HG03280 (cell line): Measurements from ENCODE around the gene RFX7.

Experiments
- ATAC-seq: cut with Tn5 transposase; IDR thresholded peaks from one replicate; pipeline ENCODE4 v1.9.1; 2021; ENCODE audit warnings: mild to moderate bottlenecking, moderate library complexity; ENCODE audit not compliant: unreplicated experiment

Gene RFX7

DNA sequence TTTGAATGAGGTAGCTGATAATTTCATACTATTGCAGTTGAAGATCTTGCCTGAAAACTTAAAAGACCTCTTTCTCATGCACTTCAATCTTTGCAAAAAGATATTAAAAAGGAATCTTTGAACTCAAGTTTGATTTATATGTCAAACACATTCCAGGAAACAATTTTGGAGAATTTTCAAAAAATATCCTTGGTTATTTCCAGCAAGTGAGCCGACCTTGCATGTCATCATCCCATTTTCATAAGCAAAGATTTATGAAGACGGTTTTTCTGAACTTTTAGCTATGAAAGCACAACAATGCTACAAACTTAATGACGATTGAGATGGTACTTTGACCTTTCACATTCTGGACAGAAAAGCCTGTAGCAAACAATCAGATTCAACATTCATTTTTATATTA is 95.6 kb downstream of the RFX7 start:
- ATAC-seq = no peak

DNA sequence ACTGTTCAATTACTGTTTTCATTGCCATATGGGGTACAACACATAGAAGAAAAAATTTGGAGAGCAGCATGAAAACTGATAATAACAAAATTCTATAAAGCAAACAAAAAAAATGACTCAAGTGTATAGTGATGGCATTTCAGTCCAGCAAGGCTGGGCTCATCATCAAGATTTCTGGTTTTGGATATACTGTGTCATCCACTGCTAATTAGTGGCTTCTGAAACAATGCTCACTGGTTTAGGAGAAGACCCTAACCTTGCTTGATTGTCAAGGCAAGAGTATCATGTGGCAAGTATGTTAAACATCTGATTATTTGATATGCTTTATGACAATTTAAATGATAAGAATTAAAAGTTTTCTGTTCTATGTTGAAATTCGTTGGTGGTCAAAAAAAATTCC is 96.9 kb downstream of the RFX7 start:
- ATAC-seq = no peak

DNA sequence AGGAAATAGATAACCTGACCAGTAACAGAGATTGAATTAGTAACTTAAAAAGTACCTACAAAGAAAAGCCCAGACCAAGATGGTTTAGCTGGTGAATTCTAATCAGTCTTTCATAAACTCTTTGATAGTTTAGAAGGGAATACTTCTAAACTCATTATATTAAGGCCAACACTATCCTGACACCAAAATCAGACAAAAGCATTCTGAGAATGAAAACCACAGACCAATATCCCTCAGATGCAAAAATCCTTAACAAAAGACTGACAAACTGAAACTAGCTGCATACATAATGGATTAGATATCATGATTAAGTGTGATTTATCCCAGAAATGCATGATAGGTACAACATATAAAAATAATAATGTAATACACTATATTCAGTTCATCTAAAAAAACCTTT is 115.6 kb downstream of the RFX7 start:
- ATAC-seq = no peak

DNA sequence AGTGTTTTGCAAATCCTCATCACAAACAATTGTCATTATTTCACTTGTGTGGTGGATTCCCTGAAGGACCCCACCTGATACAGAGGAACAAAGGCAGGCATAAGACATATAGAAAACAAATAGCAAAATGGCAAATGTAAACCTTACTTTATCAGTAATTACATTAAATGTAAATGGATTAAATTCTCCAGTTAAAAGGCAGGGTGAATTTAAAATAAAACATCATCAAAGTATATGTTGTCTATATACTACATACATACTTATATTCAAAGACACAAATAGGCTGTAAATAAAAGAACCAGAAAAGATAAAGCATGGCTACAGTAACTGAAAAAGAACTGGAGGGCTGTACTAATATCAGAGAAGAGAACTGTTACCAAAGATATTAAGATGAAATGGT is 117.3 kb downstream of the RFX7 start:
- no peak for ATAC-seq

DNA sequence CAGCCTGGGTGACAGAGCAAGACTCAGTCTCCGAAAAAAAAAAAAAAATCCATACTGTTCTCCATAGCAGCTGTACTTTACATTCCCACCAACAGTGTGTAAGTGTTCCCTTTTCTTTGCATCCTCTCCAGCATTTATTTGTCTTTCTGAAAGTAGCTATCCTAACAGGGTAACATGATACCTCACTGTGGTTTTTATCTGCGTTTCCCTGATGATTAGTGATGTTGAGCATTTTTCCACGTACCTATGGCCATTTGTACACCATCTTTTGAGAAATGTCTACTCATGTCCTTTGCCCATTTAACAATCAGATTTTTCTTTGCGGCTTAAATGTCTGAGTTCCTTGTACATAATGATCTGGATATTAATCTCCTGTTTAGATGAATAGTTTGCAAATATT is 119.3 kb downstream of the RFX7 start:
- ATAC-seq = no peak

DNA sequence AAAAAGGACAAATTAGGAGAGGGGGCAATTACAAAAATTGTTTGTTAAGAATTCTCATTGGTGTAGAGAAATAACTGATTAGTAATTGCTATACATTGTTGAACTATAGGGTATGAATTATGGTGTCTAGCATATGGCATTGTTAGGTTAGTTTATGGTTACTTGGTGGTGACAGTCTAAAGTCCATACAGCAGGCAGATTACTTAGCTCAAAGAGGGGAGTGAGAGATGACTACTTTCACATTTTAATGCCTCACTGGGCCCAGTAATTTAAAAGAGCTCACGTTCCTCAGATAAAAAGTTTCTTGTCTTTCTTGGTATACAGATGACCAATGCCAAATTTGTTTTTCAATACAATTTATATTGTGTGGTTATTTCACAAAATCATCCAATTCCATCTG is 137.8 kb downstream of the RFX7 start:
- no peak for ATAC-seq

DNA sequence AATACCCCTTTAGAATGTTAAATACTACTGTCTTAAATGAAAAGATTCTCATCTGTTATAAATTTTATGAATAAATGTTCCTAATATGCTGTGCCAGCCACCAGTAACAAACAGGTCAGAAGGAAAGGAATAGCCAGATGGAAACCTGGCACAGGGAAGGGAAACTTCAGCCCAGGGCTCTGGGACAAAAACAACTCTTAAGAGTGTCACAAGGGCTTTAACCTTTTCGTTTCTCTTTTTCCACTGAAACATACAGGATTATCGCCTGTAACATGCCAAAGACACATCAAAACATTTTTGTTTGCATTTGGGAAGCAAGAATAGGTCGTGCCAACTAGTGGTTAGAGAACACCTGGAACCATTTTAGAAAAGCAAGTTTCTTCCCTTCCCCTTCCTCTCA is 141.2 kb downstream of the RFX7 start:
- no peak for ATAC-seq

DNA sequence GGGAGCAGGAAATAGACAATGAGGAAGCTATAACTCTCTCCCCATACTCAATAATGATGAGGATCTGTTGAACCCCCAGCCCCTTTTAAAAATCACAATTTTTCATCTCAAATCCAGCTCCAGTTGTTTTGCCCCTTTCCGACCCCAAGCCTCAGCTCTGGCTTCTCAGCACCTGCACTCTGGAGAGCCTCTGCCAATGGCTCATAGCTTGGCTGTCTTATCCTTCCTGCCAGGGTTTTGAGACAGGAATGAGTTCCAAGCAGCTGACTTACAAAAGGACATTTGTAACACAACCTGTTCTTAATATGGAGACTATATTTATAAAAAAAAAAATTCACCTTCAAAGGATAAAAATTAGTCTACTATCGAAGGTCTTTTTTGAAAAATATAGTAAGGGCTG is 144.4 kb downstream of the RFX7 start:
- ATAC-seq = no peak

DNA sequence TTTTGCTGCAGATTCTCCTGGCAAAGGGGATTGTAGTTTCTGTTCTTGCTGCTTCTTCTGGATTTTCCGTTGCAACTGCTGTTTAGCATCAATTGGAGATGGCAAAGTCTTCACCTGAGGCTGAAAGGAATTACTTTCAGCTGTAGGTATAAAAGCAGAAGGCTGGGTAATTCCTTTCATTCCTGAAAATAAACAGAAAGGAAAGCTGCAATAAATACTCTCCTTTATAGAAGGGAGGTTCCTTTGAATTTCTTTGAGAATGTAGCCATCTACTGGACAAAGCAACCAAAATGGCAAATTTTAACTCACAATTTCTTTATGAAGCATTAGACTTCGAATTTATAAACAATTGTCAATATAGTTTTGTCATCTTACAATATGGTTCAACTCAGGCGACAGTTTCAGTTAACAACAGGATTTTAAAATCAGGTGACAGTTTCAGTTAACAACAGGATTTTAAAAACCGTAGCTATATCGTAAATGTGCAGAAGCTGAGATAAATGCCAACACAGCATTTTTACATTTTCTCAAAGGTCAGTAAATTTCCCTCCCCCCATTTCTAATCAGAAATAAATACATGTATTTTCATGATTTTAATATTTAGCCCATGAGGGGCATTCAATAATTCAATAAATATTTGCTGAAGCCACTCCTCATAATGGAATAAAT is 145.3 kb downstream of the RFX7 start:
- ATAC-seq = no peak

DNA sequence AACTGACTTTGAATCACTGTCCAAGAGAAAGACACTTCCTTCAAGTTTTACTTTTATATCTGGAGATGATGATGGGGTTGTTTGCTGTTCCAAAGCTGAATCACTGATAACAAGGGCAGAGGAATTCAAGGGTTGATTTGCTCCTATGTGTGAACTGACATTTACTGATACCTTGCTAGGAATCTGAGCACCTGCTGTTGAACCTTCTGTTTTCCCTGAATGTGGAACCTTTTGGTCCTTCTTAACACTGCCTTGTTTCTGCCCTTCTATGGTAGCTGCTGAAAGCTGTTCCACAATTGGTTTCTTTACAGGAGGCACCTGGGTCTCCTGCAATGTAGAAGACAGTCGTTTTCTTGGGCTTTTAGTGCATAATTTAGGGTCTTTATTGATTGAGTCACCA is 148.3 kb downstream of the RFX7 start:
- ATAC-seq = no peak

DNA sequence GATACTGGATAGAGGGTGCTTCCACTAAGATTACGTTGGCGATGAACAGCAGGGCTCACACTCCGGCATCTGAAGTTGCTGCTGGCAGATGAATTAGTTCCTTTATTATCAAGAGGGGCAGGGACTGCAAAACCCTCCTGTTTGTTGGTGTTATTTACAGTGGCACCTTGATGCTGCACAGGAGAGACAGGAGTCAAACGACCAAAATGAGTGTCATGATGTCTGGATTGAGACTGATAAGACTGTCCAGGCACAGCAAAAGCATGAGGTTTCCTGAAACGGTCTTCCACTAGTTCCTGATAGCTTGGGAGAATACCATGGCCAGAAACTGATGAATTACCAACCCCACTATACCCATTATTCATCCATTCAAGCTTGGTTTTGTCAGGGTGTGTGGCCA is 149.5 kb downstream of the RFX7 start:
- ATAC-seq = no peak

DNA sequence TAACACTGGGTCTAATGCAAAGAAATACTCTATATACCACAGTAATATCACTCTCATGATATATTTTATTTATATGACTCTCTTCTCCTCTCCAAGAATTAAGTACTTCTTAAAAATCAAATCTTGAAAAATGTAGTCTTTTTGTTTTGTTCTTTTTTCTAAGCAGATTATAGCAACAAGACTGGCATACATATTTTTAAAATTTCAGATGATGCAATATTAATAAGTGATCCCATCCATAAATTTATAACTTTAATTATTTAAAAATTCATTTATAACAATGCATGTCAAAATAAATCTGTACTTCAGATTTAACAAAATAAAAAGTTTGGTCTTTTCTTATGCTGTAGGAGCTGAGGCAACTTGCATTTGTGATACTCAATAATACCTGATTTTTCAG is 155.3 kb downstream of the RFX7 start:
- no peak for ATAC-seq

DNA sequence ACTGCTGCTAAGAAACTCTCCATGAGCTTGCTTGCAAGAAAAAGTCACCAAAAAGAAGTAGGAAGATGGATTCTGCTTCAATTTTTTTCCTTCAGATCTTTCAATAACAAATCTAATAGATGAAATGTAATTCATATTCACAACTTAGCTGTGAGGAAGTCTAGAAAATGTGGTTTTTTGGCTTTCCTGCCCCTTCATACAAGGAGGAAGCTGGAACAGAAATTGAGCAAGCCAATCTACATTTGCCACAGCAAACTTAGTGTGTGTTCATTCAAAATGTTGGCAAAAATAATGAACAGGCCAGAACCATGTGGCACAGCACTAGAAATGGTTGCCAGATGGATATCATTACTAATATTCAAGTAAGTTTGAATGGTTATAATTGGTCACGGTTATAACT is 157.1 kb downstream of the RFX7 start:
- ATAC-seq = no peak

DNA sequence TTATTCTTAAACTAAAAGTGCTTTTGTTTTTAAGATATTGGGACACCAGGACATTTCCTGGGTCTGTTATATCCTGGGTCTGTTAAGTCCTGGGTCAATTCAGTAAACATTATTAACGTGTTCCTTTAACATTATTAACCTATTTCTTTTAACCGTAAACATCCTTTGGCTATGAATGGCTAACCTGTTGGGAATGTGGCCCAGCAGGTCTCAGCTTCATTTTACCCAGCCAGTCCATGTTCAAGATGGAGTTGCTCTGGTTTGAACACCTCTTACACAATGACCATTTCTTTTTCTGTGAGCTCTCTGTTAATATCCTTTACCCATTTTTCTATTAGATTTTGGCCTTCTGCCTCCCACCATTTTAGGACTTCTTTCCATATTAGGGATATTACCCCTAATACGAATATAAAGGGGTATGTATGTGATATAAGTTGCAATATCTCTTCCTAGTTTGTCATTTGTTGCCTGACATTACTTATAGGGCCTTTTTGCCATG is 161.4 kb downstream of the RFX7 start:
- ATAC-seq = no peak

DNA sequence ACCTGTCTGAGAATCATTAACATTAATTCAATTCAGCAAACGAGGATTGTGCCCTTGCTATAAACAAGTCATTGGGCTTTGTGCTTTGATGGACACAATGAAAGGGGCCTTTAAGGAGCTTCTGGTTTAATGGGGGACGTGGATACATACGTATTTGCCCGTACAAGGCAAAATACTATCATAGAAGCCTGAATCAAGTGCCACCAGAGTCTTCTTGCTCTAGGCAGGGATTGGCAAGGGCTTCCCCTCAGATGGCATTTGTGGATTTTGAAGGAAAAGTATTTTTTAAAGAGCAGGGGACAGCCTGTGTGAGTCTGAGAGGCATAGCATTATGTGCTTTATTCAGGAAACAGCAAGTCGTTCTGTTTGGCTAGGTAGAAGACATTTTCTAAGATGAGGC is 166.6 kb downstream of the RFX7 start:
- no peak for ATAC-seq

DNA sequence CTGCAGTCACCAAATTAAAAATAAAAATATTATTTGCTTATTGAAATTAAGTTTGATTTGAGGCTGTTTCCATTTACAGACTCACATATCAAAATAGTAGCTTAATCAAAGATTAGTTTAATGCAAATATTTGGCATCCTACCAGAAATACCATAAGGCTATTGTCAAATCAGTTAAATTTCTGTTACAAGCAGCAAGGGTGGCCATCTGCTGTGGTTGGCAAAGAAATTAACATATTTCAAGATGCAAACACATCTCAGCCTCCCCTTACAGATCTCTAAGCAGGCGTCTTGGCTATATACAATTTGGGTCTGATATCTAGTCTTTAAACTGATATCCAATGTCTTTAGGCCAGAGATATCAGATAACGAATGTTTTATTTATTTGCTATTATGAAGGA is 167.0 kb downstream of the RFX7 start:
- ATAC-seq = no peak

DNA sequence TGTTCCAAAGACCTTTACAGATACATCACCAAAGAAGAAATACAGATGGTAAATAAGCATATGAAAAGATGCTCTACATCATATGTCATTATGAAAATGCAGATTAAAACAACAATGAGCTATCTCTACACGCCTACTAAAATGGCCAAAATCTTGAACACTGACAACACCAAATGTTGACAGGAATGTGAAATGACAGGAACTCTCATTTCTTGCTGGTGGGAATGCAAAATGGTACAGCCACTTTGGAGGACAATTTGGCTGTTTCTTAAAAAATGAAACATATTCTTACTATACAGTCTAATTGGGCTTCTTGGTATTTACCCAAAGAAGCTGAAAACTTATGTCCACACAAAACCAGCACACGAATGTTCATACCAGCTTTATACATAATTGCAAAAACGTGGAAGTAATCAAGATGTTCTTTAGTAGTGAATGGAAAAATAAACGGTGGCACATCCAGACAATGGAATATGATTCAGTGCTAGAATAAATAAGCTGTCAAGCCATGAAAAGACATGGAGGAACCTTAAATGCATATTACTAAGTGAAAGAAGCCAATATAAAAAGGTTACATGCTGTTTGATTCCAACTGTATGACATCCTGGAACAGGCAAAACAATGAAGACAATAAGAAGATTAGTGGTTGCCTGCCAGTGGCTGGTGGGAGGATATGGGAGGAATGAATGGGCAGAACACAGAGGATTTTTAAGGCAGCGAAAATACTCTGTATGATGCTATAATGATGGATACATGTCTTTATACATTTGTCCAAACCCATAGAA is 169.0 kb downstream of the RFX7 start:
- ATAC-seq = no peak

DNA sequence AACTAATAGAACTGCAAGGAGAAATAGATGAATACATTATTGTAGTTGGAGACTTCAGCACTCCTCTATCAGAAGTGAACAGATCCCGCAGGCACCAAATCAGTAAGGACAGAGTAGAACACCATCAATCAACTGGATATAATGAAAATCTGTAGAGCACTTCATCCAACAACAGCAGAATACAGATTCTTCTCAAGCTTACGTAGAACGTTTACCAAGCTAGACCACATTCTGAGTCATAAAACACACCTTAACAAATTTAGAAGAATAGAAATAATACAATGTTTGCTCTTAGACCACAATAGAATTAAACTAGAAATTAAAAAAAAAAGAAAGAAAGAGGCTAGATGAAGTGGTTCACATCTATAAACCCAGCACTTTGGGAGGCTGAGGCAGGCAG is 179.5 kb downstream of the RFX7 start:
- no peak for ATAC-seq

DNA sequence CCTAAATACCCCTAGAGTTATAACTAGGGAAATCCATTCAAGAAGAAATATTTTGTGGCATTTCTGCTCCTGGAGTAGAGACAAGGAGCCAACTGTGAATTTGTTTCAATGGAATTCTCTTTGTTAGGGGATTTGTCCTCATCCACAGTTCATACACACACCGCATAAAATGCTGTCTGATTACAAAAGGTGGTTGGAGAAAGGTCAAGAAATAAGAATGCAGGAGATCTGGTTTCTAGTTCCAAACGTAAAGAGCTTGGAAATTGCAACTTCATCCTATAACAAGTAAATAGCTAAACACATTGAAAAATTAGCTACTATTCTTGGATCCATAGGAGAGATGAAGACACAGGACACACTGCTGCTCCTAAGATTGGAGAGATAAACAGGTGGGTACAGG is 184.0 kb downstream of the RFX7 start:
- ATAC-seq = no peak

DNA sequence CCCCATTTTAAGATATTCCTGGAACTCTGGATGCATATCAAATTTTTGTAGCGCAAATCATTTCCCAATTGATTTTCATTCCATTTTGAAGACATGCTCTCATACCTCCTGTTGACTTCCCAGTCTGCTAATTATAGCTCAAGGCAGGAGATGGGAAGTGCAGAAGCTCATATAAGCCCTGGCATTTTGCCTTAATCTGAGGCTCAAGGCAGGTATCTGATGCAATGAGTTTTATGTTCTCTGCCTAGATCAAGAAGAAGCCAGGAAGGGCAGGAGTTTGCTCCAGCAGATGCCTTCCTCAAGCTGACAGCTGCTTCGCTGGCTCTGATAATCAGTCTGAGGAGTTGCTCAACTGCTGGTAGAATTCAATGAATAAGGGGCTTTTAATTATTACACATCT is 184.7 kb downstream of the RFX7 start:
- ATAC-seq = no peak

DNA sequence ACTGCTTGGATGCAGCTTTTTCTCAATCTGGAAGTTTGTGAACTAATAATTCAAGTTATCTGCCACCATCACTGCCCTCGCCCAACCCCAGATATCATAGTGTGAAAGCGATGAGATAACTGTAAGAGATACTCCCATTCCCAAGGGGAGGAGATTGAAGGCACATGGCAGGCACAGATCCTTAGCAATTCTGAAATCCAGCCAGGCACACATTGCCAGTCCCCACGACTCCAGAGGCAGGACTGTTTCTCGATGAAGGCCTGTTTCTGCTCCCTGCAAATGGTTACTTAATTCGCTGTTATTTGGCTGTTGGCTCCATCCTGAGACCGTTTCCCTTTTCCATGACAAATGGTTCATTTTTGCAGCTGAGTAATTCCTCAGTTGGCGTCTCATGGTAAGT is 187.1 kb downstream of the RFX7 start:
- no peak for ATAC-seq

DNA sequence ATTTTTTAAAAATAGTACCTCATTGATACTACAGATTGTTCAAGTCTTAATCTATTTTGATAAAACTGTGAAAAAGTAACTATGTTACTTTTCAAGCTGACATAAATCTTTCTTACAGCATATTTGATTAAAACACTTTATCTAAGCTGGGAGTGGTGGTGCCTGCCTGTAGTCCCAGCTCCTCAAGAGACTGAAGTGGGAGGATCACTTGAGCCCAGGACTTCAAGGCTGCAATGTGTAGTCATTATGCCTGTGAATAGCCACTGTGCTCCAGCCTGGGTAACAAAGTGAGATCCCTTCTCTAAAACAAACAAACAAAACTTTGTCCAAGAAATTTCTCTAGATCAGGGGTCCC is 190.7 kb downstream of the RFX7 start:
- no peak for ATAC-seq
